ENCODE data around the gene BTNL2.

The BTNL2 gene

DNA sequence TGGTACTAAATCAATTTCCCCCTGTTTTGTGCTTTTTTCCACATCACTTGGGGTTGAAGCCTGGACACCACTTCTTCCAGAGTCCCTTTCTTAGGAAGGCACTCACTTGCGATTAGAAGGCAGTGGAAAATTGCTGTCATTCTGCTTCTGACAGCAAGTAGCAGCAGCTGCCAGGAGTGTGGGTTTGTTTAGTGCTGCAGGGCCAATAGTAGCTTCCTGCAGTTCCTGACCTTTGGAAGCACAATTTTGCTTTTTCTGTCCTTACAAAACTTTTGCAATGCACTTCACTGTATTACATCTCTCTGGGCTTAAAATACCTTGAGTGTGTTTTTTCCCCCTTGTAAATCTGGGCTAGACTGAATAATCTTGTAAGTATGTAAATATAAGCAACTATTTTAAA lies 20.2 kb upstream of the BTNL2 start:
- H3K27ac ChIP-seq (ENCODE audit: low read length), result no peak overlapping the region
- H3K79me2 ChIP-seq (ENCODE audit: low read length), result no peaks in the 10 kb centered on the region
- no peaks in the 10 kb centered on the region for H3K4me1 ChIP-seq (ENCODE audit: low read length)
- no peak overlapping the region for H3K4me3 ChIP-seq (ENCODE audit: low read length)
- no peaks in the 10 kb centered on the region for H3F3A ChIP-seq (ENCODE audit: insufficient read depth, low read length)
- H3K9me2 ChIP-seq (replicated peaks; ENCODE audit: insufficient read depth, low read length), result no peaks in the 10 kb centered on the region
- no peak overlapping the region for H2AFZ ChIP-seq (ENCODE audit: low read length)
- H3K36me3 ChIP-seq (replicated peaks; ENCODE audit: insufficient read depth, low read length), result no peaks in the 10 kb centered on the region
- H3K4me2 ChIP-seq (ENCODE audit: low read depth, low read length), result no peak overlapping the region
- no peak overlapping the region for H3K9ac ChIP-seq (ENCODE audit: low read length)
- no peaks in the 10 kb centered on the region for H3K27me3 ChIP-seq (replicated peaks; ENCODE audit: insufficient read depth, low read length)
- TF ChIP-seq EZH2phosphoT487 (IDR thresholded peaks at IDR 0.05; ENCODE audit: low read length) (no peak), EZH2 (optimal IDR thresholded peaks at IDR 0.05; ENCODE audit: low read depth, low read length) (no peak)
- TF ChIP-seq, protein P1, sequence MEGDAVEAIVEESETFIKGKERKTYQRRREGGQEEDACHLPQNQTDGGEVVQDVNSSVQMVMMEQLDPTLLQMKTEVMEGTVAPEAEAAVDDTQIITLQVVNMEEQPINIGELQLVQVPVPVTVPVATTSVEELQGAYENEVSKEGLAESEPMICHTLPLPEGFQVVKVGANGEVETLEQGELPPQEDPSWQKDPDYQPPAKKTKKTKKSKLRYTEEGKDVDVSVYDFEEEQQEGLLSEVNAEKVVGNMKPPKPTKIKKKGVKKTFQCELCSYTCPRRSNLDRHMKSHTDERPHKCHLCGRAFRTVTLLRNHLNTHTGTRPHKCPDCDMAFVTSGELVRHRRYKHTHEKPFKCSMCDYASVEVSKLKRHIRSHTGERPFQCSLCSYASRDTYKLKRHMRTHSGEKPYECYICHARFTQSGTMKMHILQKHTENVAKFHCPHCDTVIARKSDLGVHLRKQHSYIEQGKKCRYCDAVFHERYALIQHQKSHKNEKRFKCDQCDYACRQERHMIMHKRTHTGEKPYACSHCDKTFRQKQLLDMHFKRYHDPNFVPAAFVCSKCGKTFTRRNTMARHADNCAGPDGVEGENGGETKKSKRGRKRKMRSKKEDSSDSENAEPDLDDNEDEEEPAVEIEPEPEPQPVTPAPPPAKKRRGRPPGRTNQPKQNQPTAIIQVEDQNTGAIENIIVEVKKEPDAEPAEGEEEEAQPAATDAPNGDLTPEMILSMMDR (IDR thresholded peaks at IDR 0.05; ENCODE audit: low read length), result no peak
- no peak for DNase-seq
- H4K20me1 ChIP-seq (ENCODE audit: insufficient read depth, low read length), result no peaks in the 10 kb centered on the region
- no peaks in the 10 kb centered on the region for H3K9me3 ChIP-seq (replicated peaks; ENCODE audit: insufficient read depth, low read length)

DNA sequence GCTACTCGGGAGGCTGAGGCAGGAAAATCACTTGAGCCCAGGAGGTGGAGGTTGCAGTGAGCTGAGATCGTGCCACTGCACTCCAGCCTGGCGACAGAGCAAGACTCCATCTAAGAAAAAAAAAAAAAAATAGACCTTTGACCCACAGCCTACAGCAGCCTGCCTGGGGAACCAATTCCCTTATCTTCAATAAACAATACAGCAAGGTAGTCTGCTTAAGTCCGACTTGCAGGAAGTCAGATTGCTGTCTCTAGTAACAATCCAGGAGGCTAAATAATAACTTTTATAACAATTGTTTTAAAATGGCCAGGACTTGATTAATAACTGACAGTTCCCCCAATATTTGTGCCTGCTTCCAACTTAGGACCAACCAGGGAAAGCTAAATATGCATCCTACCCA lies 19.4 kb upstream of the BTNL2 start:
- H3K4me2 ChIP-seq (ENCODE audit: low read depth, low read length), result no peak overlapping the region
- DNase-seq, result no peak
- no peaks in the 10 kb centered on the region for H3K9me3 ChIP-seq (replicated peaks; ENCODE audit: insufficient read depth, low read length)
- no peaks in the 10 kb centered on the region for H3K27me3 ChIP-seq (replicated peaks; ENCODE audit: insufficient read depth, low read length)
- no peak overlapping the region for H3K4me3 ChIP-seq (ENCODE audit: low read length)
- no peak for TF ChIP-seq EZH2phosphoT487 (IDR thresholded peaks at IDR 0.05; ENCODE audit: low read length)
- TF ChIP-seq EZH2 (optimal IDR thresholded peaks at IDR 0.05; ENCODE audit: low read depth, low read length), result no peak
- TF ChIP-seq, protein P1 (IDR thresholded peaks at IDR 0.05; ENCODE audit: low read length), result no peak
- H3F3A ChIP-seq (ENCODE audit: insufficient read depth, low read length), result no peaks in the 10 kb centered on the region
- no peak overlapping the region for H2AFZ ChIP-seq (ENCODE audit: low read length)
- H3K79me2 ChIP-seq (ENCODE audit: low read length), result no peaks in the 10 kb centered on the region
- H3K4me1 ChIP-seq (ENCODE audit: low read length), result no peaks in the 10 kb centered on the region
- H3K9ac ChIP-seq (ENCODE audit: low read length), result no peak overlapping the region
- no peaks in the 10 kb centered on the region for H4K20me1 ChIP-seq (ENCODE audit: insufficient read depth, low read length)
- no peaks in the 10 kb centered on the region for H3K9me2 ChIP-seq (replicated peaks; ENCODE audit: insufficient read depth, low read length)
- H3K36me3 ChIP-seq (replicated peaks; ENCODE audit: insufficient read depth, low read length), result no peaks in the 10 kb centered on the region
- no peak overlapping the region for H3K27ac ChIP-seq (ENCODE audit: low read length)

DNA sequence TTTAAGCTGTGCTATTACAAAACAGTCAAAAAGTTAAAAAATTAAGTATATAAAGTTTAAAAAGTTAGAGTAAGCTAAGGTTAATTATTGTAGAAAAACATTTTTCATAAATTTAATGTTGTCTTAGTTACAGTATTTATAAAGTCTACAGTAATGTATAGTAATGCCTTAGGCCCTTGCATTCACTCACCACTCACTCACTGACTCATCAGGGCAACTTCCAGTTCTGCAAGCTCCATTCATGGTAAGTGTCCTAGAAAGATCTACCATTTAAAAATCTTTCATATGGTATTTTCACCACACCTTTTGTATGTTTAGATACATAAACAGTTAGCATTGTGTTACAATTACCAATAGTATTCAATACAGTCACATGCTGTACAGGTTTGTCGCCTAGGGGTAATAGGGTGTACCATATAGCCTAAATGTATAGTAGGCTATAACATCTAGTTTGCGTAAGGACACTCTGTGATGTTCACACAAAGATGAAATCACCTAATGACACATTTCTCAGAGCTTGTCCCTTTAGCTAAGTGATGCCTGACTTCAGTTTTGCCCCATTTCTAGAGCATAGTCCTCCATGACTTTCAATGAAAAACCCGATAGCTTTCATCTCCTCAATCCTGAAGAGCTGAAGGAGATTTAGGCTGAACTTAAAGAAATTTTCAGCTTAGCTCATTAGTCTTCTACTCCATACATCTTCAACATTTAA lies 17.8 kb upstream of the BTNL2 start:
- Histone ChIP-seq H3K27ac (ENCODE audit: low read length) (no peak overlapping the region), H3K9me3 (replicated peaks; ENCODE audit: insufficient read depth, low read length) (no peaks in the 10 kb centered on the region), H3K4me2 (ENCODE audit: low read depth, low read length) (no peak overlapping the region), H2AFZ (ENCODE audit: low read length) (no peak overlapping the region), H4K20me1 (ENCODE audit: insufficient read depth, low read length) (no peaks in the 10 kb centered on the region), H3K79me2 (ENCODE audit: low read length) (no peaks in the 10 kb centered on the region), H3K9ac (ENCODE audit: low read length) (no peak overlapping the region), H3K9me2 (replicated peaks; ENCODE audit: insufficient read depth, low read length) (no peaks in the 10 kb centered on the region), H3K4me1 (ENCODE audit: low read length) (no peaks in the 10 kb centered on the region), H3K27me3 (replicated peaks; ENCODE audit: insufficient read depth, low read length) (no peaks in the 10 kb centered on the region), H3F3A (ENCODE audit: insufficient read depth, low read length) (no peaks in the 10 kb centered on the region), H3K36me3 (replicated peaks; ENCODE audit: insufficient read depth, low read length) (no peaks in the 10 kb centered on the region), H3K4me3 (ENCODE audit: low read length) (no peak overlapping the region)
- TF ChIP-seq, protein P1 (IDR thresholded peaks at IDR 0.05; ENCODE audit: low read length), result no peak
- TF ChIP-seq EZH2phosphoT487 (IDR thresholded peaks at IDR 0.05; ENCODE audit: low read length), result no peak
- no peak for DNase-seq
